Lung (tissue), 12 donors: ENCODE data around the gene EXOC2. TPM values are rescaled to one million over a fixed set of nuclear protein-coding genes. Genes with fewer than 3 reads are reported as not detected.

Experiments
- ATAC-seq: fragments of 200-7000 bp; cut with Tn5 transposase; one replicate; pipeline ENCODE4 v1.9.1; 2020; ENCODE audit warnings: moderate number of reproducible peaks; ENCODE audit not compliant: insufficient read depth, low FRiP score
- DNase-seq, 3 donors: peaks; one replicate each; pipeline ENCODE4 v3.0.0-alpha.2; 2013 to 2017
- H3K27ac ChIP-seq, 2 donors: one replicate each; pipeline ENCODE4 v1.5.1; 2013; ENCODE audit warnings: mild to moderate bottlenecking in 2 of 2, moderate library complexity in 2 of 2, control low read depth in 1 of 2, inconsistent platforms in 1 of 2, low read depth in 1 of 2, low read length in 1 of 2
- H3K27me3 ChIP-seq, 3 donors: one replicate each; pipeline ENCODE4 v1.5.1; 2013; ENCODE audit warnings: low read length in 2 of 3; ENCODE audit not compliant: control insufficient read depth in 3 of 3, insufficient read depth in 3 of 3
- H3K36me3 ChIP-seq, 4 donors: one replicate each; pipeline ENCODE4 v1.5.1; 2013; ENCODE audit warnings: low read length in 4 of 4, mild to moderate bottlenecking in 1 of 4, moderate library complexity in 1 of 4; ENCODE audit not compliant: control insufficient read depth in 4 of 4, insufficient read depth in 4 of 4
- H3K4me1 ChIP-seq, 5 donors: one replicate each; pipeline ENCODE4 v1.5.1; 2013; ENCODE audit warnings: low read length in 5 of 5, mild to moderate bottlenecking in 2 of 5, moderate library complexity in 1 of 5; ENCODE audit not compliant: control insufficient read depth in 5 of 5, insufficient read depth in 5 of 5
- H3K4me3 ChIP-seq: one replicate; pipeline ENCODE4 v1.5.1; 2013; ENCODE audit warnings: mild to moderate bottlenecking, control low read depth, moderate library complexity
- H3K9ac ChIP-seq, 2 donors: one replicate each; pipeline ENCODE4 v1.5.1; 2013; ENCODE audit warnings: low read length in 2 of 2, control low read depth in 1 of 2; ENCODE audit not compliant: insufficient read depth in 1 of 2
- H3K9me3 ChIP-seq, 4 donors: one replicate each; pipeline ENCODE4 v1.5.1; 2013; ENCODE audit warnings: low read length in 3 of 4, mild to moderate bottlenecking in 1 of 4, moderate library complexity in 1 of 4; ENCODE audit not compliant: control insufficient read depth in 4 of 4, insufficient read depth in 3 of 4
- WGBS, 2 donors: extraction: QIAGEN DNeasy Blood & Tissue Kit; methylation state at CpG; one replicate each; pipeline ENCODE4 v1.1.7; 2013; 5-methylcytosine and 5-hydroxymethylcytosine counted together
- polyA plus RNA-seq, 2 donors: library from polyadenylated mRNA; stranded (reverse); fragments of 200-250 nt; gene quantifications; one replicate each; pipeline ENCODE4 v1.2.1, GENCODE V29; 2013
- total RNA-seq, 2 donors: library from RNA; depleted of rRNA in 1 of 2; stranded (reverse); fragments of >200 nt in 1 of 2; gene quantifications; one replicate each; pipeline ENCODE4 v1.2.1, GENCODE V29; 2014 to 2021
- TF ChIP-seq, protein P1 (sequence below): IDR thresholded peaks from 2 replicates; pipeline ENCODE4 v1.5.1; 2012; ENCODE audit warnings: mild to moderate bottlenecking; ENCODE audit errors: control extremely low read depth, extremely low read depth
- donor health status: control.
- donor health status: control.
- donor health status: Bipolar disorder and iron deficiency.
- donor health status: healthy.
- donor health status: DM: yes; HTN: yes; CAD: no.

The EXOC2 gene
- total and polyA plus RNA-seq, 4 donors, result 6.3 to 33.0 (median 12.8) TPM

GRCh38 chr6:447381-448165 lies 245.4 kb downstream of the EXOC2 start:
- peaks cover 0 to 3% (median 0%) of the 10 kb centered on the region in 5 donors for H3K4me1 ChIP-seq
- no peak overlapping the region for H3K4me3 ChIP-seq
- ATAC-seq (no peak), DNase-seq (no peak)
- H3K36me3 ChIP-seq, result no peaks in the 10 kb centered on the region
- H3K27me3 ChIP-seq, result no peaks in the 10 kb centered on the region
- WGBS, 2 donors, result 81 to 88% methylated on average over 29 of the region's 29 CpGs
- peaks cover 0 to 5% (median 0%) of the 10 kb centered on the region in 4 donors for H3K9me3 ChIP-seq
- no peak overlapping the region for H3K9ac ChIP-seq
- no peak overlapping the region for H3K27ac ChIP-seq
- TF ChIP-seq, protein P1, sequence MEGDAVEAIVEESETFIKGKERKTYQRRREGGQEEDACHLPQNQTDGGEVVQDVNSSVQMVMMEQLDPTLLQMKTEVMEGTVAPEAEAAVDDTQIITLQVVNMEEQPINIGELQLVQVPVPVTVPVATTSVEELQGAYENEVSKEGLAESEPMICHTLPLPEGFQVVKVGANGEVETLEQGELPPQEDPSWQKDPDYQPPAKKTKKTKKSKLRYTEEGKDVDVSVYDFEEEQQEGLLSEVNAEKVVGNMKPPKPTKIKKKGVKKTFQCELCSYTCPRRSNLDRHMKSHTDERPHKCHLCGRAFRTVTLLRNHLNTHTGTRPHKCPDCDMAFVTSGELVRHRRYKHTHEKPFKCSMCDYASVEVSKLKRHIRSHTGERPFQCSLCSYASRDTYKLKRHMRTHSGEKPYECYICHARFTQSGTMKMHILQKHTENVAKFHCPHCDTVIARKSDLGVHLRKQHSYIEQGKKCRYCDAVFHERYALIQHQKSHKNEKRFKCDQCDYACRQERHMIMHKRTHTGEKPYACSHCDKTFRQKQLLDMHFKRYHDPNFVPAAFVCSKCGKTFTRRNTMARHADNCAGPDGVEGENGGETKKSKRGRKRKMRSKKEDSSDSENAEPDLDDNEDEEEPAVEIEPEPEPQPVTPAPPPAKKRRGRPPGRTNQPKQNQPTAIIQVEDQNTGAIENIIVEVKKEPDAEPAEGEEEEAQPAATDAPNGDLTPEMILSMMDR, result no peak

- DNase-seq, result no peak
- H3K27ac ChIP-seq, result no peak overlapping the region
- H3K9me3 ChIP-seq, result peaks cover 0 to 5% (median 0%) of the 10 kb centered on the region in 4 donors
- H3K27me3 ChIP-seq, result no peaks in the 10 kb centered on the region
- no peak overlapping the region for H3K9ac ChIP-seq
- no peaks in the 10 kb centered on the region for H3K36me3 ChIP-seq
- no peaks in the 10 kb centered on the region for H3K4me1 ChIP-seq
- TF ChIP-seq, protein P1, result no peak
- 79 to 84% methylated on average over 28 of the region's 28 CpGs for WGBS, 2 donors
- no peak overlapping the region for H3K4me3 ChIP-seq
- no peak for ATAC-seq
Observed at GRCh38 chr6:446418-447366, 246.2 kb downstream of the EXOC2 start.

DNA sequence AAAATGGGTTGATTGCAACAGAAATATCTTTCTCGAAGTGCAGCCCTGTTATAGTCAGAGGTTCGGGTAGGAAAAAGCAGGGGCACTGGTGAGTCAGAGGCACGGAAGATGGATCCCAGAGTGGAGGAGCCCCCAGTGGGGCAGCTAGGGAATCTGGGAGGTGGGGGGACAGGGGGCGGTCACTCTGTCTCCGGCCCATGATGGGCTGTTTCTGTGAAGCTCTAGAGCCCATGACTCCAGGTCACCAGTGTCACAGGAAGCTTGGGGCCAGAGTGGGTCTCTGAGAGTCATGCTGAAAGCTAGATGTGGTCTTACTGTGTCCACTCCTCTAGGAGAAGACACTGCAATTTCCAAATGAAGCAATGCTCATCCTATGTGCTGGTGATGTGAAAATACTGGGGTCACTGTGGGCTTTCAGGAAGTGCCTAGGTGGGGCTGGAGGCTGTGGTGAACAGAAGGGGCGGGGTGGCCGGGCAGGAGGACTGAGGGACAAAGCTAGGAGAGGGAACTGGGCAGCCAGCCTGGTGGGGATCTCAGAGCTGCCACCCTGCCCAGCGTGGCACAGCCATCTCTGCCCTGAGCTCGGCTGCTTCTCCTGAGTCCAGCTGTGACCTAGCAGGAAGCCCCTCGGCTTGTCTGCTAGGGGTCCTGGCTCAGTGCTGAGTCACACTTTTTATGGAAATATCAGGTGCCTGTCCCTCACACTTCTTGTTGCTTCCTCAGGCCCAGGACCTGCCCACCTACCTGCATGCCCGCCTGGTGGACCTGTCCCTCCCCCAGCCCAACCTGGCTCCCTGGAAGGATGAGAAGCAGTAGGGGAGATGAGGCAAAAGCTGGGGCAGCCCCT lies 247.1 kb downstream of the EXOC2 start:
- H3K9ac ChIP-seq, result no peak overlapping the region
- no peaks in the 10 kb centered on the region for H3K4me1 ChIP-seq
- no peaks in the 10 kb centered on the region for H3K36me3 ChIP-seq
- no peak overlapping the region for H3K4me3 ChIP-seq
- H3K9me3 ChIP-seq, result peaks cover 0 to 5% (median 0%) of the 10 kb centered on the region in 4 donors
- ATAC-seq (no peak), DNase-seq (no peak)
- no peaks in the 10 kb centered on the region for H3K27me3 ChIP-seq
- H3K27ac ChIP-seq, result no peak overlapping the region
- 74 to 85% methylated on average over 11 of the region's 11 CpGs for WGBS, 2 donors
- TF ChIP-seq, protein P1, result no peak
